Hepatocyte (in vitro differentiated cells): ENCODE data around the gene NSL1. TPM values are rescaled to one million over a fixed set of nuclear protein-coding genes. Genes with fewer than 3 reads are reported as not detected.

ENCODE experiments used
- DNase-seq: peaks from one replicate; pipeline ENCODE4 v3.0.0-alpha.2; 2016; ENCODE audit warnings: low spot score
- H2AFZ ChIP-seq: fragments of 200-600 bp; sonication (generic); 2 replicates; pipeline ENCODE4 v1.6.0; 2016; ENCODE audit warnings: antibody characterized with exemption, mild to moderate bottlenecking
- H3K27ac ChIP-seq: fragments of 200-600 bp; sonication (generic); 2 replicates; pipeline ENCODE4 v1.5.1; 2016; ENCODE audit warnings: mild to moderate bottlenecking
- H3K27me3 ChIP-seq: fragments of 200-600 bp; sonication (generic); 2 replicates; pipeline ENCODE4 v1.6.1; 2016
- H3K36me3 ChIP-seq: fragments of 200-600 bp; sonication (generic); replicated peaks from 2 replicates; pipeline ENCODE4 v1.5.1; 2016; ENCODE audit warnings: low read depth; ENCODE audit not compliant: insufficient read depth
- H3K4me1 ChIP-seq: fragments of 200-600 bp; sonication (generic); 2 replicates; pipeline ENCODE4 v1.5.1; 2016; ENCODE audit warnings: mild to moderate bottlenecking, moderate library complexity; ENCODE audit not compliant: insufficient read depth
- H3K4me2 ChIP-seq: fragments of 200-600 bp; sonication (generic); 2 replicates; pipeline ENCODE4 v1.6.0; 2016
- H3K4me3 ChIP-seq: fragments of 200-600 bp; sonication (generic); 2 replicates; pipeline ENCODE4 v1.5.1; 2016; ENCODE audit warnings: mild to moderate bottlenecking
- H3K79me2 ChIP-seq: fragments of 200-600 bp; sonication (generic); 2 replicates; pipeline ENCODE4 v1.6.0; 2017; ENCODE audit warnings: mild to moderate bottlenecking
- H3K9me2 ChIP-seq: fragments of 200-600 bp; sonication (generic); replicated peaks from 2 replicates; pipeline ENCODE4 v1.6.0; 2017; ENCODE audit warnings: mild to moderate bottlenecking; ENCODE audit not compliant: insufficient read depth
- H3K9me3 ChIP-seq: fragments of 200-600 bp; sonication (generic); 2 replicates; pipeline ENCODE4 v1.5.1; 2016; ENCODE audit warnings: low read depth, mild to moderate bottlenecking
- H4K20me1 ChIP-seq: fragments of 200-600 bp; sonication (generic); 2 replicates; pipeline ENCODE4 v1.6.0; 2016; ENCODE audit warnings: mild to moderate bottlenecking; ENCODE audit not compliant: insufficient read depth, poor library complexity, severe bottlenecking
- CTCF ChIP-seq: fragments of 200-600 bp; sonication (generic); IDR thresholded peaks from 2 replicates; pipeline ENCODE4 v1.5.1; 2016; ENCODE audit warnings: antibody characterized with exemption, mild to moderate bottlenecking; ENCODE audit not compliant: poor library complexity
- EZH2 ChIP-seq: fragments of 200-600 bp; sonication (generic); IDR thresholded peaks from 2 replicates; pipeline ENCODE4 v1.6.1; 2016; ENCODE audit warnings: antibody characterized with exemption, mild to moderate bottlenecking, borderline replicate concordance
- EZH2phosphoT487 ChIP-seq: fragments of 200-600 bp; sonication (generic); IDR thresholded peaks from one replicate; pipeline ENCODE4 v1.6.1; 2018; ENCODE audit warnings: antibody characterized with exemption, mild to moderate bottlenecking, low read depth, moderate library complexity; ENCODE audit not compliant: unreplicated experiment, severe bottlenecking
- WGBS: methylation state at CpG from one replicate; pipeline ENCODE4 v1.1.6; 2016; ENCODE audit warnings: low lambda C conversion rate; ENCODE audit errors: missing lambda C conversion rate; 5-methylcytosine and 5-hydroxymethylcytosine counted together
- polyA plus RNA-seq: library from polyadenylated mRNA; unstranded; fragments of >200 nt; fragmentation: Nextera tagmentation; extraction: Ambion mirVana; gene quantifications from 2 replicates; pipeline ENCODE4 v1.2.1, GENCODE V29; 2016
- total RNA-seq: library from RNA; depleted of rRNA; stranded (reverse); fragments of >200 nt; gene quantifications from 2 replicates; pipeline ENCODE4 v1.2.3, GENCODE V29; 2014

NSL1 gene
- total and polyA plus RNA-seq, 2 experiments from 2014 or later = 27.2 to 39.5 TPM

GRCh38 chr1:212690816-212691403 lies 100.7 kb downstream of the NSL1 start:
- DNase-seq = no peak
- H3K4me2 ChIP-seq = no peak overlapping the region
- no peaks in the 10 kb centered on the region for H3K9me3 ChIP-seq
- no peak overlapping the region for H3K27ac ChIP-seq
- no peak overlapping the region for H3K4me3 ChIP-seq
- WGBS = 91% methylated on average over 4 of the region's 4 CpGs
- H3K36me3 ChIP-seq = no peaks in the 10 kb centered on the region
- H3K79me2 ChIP-seq = no peaks in the 10 kb centered on the region
- no peaks in the 10 kb centered on the region for H3K9me2 ChIP-seq
- no peak overlapping the region for H2AFZ ChIP-seq
- no peaks in the 10 kb centered on the region for H4K20me1 ChIP-seq
- H3K27me3 ChIP-seq = peaks cover 5% of the 10 kb centered on the region
- H3K4me1 ChIP-seq = peaks cover 7% of the 10 kb centered on the region
- no peak for TF ChIP-seq CTCF
- TF ChIP-seq EZH2phosphoT487 = no peak
- no peak for TF ChIP-seq EZH2

DNA sequence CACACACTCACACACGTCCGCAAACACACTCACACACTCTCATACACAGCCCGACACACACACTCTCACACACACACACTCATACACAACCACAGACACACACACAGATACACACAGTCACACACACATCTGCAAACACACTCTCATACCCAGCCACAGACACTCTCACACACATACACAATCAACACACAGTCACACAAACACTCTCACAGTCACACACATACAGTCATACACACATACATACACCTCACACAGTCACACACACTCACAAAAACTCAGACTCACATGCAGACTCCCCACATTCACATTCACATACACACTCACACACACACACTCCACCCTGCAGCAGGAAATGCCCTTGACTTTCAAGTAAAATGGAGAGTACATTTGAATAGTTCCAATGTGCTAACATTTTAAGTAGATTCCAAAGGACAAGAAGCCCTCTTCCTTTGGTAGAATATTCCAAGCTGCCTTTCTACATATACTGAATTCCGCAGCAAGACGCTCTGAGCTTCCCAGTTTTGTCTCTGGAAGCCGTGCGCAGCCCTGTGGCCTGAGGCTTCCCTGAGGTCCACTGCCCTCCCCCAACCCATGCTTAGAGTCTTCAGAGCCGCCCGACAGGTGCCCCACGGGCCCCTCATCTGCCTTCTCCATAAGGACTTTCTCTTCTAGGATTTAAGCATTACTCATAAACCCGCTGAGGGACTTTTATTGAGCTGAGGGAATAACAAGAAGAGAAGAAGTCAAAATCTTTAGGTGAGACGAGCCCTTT lies 101.6 kb downstream of the NSL1 start:
- no peak for TF ChIP-seq EZH2
- no peak for TF ChIP-seq CTCF
- TF ChIP-seq EZH2phosphoT487 = no peak
- no peak overlapping the region for H3K27ac ChIP-seq
- H3K4me3 ChIP-seq = no peak overlapping the region
- H3K4me1 ChIP-seq = peaks cover 7% of the 10 kb centered on the region
- no peak overlapping the region for H3K4me2 ChIP-seq
- DNase-seq = no peak
- H3K9me3 ChIP-seq = no peaks in the 10 kb centered on the region
- 72% methylated on average over 12 of the region's 12 CpGs for WGBS
- no peaks in the 10 kb centered on the region for H3K27me3 ChIP-seq
- H3K79me2 ChIP-seq = no peaks in the 10 kb centered on the region
- no peaks in the 10 kb centered on the region for H3K36me3 ChIP-seq
- no peak overlapping the region for H2AFZ ChIP-seq
- H3K9me2 ChIP-seq = no peaks in the 10 kb centered on the region
- H4K20me1 ChIP-seq = no peaks in the 10 kb centered on the region

GRCh38 chr1:212689196-212689725 lies 102.3 kb downstream of the NSL1 start:
- Histone ChIP-seq H3K4me3 (no peak overlapping the region), H4K20me1 (no peaks in the 10 kb centered on the region), H3K27me3 (no peaks in the 10 kb centered on the region), H3K9me2 (no peaks in the 10 kb centered on the region), H3K27ac (peak overlapping the region; percentile 43), H3K36me3 (no peaks in the 10 kb centered on the region), H3K4me1 (peaks cover 7% of the 10 kb centered on the region), H2AFZ (no peak overlapping the region), H3K9me3 (no peaks in the 10 kb centered on the region), H3K79me2 (no peaks in the 10 kb centered on the region), H3K4me2 (no peak overlapping the region)
- no peak for DNase-seq
- 82% methylated on average over 5 of the region's 5 CpGs for WGBS
- TF ChIP-seq EZH2 (no peak), EZH2phosphoT487 (no peak), CTCF (no peak)
